ENCODE results near the gene TNS3. TPM values are rescaled to one million over a fixed set of nuclear protein-coding genes. Genes with fewer than 3 reads are reported as not detected.

Gene TNS3
- total and polyA plus RNA-seq, 9 of the 15 experiments (the other 6 are each of a cell fraction or from before 2014, with no cell fraction given): 0.20 TPM; not detected in 8

DNA sequence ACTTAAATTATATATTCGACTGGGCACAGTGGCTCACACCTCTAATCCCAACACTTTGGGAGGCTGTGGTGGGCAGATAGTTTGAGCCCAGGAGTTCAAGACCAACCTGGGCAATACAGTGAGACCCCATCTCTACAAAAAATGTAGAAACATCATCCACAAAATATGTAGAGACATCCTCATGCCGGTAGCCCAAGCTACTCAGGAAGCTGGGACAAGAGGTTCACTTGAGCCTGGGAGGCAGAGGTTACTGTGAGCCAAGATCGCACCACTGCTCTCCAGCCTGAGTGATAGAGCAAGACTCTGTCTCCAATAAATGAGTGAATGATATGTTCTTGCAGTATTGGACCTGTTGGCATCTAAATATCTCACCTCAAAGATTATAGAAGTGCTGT is 22.6 kb upstream of the TNS3 start:
- FAIRE-seq: no peak
- no peaks in the 10 kb centered on the region for H4K20me1 ChIP-seq (replicated peaks; ENCODE audit: control insufficient read depth, insufficient read depth, low read length)
- no peaks in the 10 kb centered on the region for H3K79me2 ChIP-seq (ENCODE audit: control insufficient read depth, insufficient read depth, low read length)
- H3K4me1 ChIP-seq (replicated peaks in 1 of 2; ENCODE audit: control insufficient read depth in 2 of 2, insufficient read depth in 2 of 2, low read length in 2 of 2): no peaks in the 10 kb centered on the region
- no peak for ATAC-seq
- in situ Hi-C loops (cut with MboI) (no loop called here), intact Hi-C loops (cut with micrococcal nuclease) (no loop called here)
- ChIA-PET POLR2A (no interaction called here), CTCF (ENCODE audit: low intra/inter-chr PET ratio) (no interaction called here)
- no peak overlapping the region for H3K4me2 ChIP-seq (ENCODE audit: insufficient read depth, low read length)
- no peak overlapping the region for H3K4me3 ChIP-seq
- DNase-seq (ENCODE audit: extremely low read depth in 1 of 4, low spot score in 3 of 4): no peak
- H3K27me3 ChIP-seq (ENCODE audit: control insufficient read depth in 2 of 2, insufficient read depth in 2 of 2, low read length in 2 of 2): peaks cover 0 to 24% of the 10 kb centered on the region in 2 experiments; a peak in 2 of 5 replicates
- H3K9me3 ChIP-seq (replicated peaks; ENCODE audit: control insufficient read depth, insufficient read depth, low read depth, low read length): no peaks in the 10 kb centered on the region
- H3K27ac ChIP-seq (ENCODE audit: extremely low read depth, low read depth, low read length): no peak overlapping the region
- no TSS peak for BruUV-seq (replicated peaks)
- no peaks in the 10 kb centered on the region for H3K9me1 ChIP-seq (ENCODE audit: control insufficient read depth, insufficient read depth, low read length)
- H2AFZ ChIP-seq (ENCODE audit: low read depth, low read length): no peak overlapping the region
- WGBS (ENCODE audit: insufficient coverage, low coverage, missing lambda C conversion rate): 0% methylated on average over 3 of the region's 3 CpGs
- TF ChIP-seq GABPB1 (CRISPR knock-in tag; IDR thresholded peaks at IDR 0.05) (no peak), POLR2AphosphoS2 (IDR thresholded peaks at IDR 0.05; ENCODE audit: low read length) (no peak), ZNF165 (CRISPR knock-in tag; IDR thresholded peaks at IDR 0.05; ENCODE audit: borderline replicate concordance) (no peak), BACH1 (tag; IDR thresholded peaks at IDR 0.05) (no peak), HDAC1 (IDR thresholded peaks at IDR 0.05) (no peak), ZNF143 (CRISPR knock-in tag; IDR thresholded peaks at IDR 0.05) (no peak), PHF21A (IDR thresholded peaks at IDR 0.05; ENCODE audit: borderline replicate concordance, low read depth) (no peak), FIP1L1 (IDR thresholded peaks at IDR 0.05; ENCODE audit: low read depth, low read length, poor library complexity, severe bottlenecking) (no peak), PCBP2 (IDR thresholded peaks at IDR 0.05; ENCODE audit: low read depth, low read length, poor library complexity, severe bottlenecking) (no peak), TSC22D4 (tag; IDR thresholded peaks at IDR 0.05) (no peak), FOXM1 (IDR thresholded peaks at IDR 0.05; ENCODE audit: low read depth) (no peak), FOXM1 (CRISPR knock-in tag; IDR thresholded peaks at IDR 0.05; ENCODE audit: low read depth) (no peak), NCOA6 (IDR thresholded peaks at IDR 0.05) (no peak), ESRRA (IDR thresholded peaks at IDR 0.05; ENCODE audit: borderline replicate concordance, low read depth) (no peak)
- TF ChIP-seq, protein P1, sequence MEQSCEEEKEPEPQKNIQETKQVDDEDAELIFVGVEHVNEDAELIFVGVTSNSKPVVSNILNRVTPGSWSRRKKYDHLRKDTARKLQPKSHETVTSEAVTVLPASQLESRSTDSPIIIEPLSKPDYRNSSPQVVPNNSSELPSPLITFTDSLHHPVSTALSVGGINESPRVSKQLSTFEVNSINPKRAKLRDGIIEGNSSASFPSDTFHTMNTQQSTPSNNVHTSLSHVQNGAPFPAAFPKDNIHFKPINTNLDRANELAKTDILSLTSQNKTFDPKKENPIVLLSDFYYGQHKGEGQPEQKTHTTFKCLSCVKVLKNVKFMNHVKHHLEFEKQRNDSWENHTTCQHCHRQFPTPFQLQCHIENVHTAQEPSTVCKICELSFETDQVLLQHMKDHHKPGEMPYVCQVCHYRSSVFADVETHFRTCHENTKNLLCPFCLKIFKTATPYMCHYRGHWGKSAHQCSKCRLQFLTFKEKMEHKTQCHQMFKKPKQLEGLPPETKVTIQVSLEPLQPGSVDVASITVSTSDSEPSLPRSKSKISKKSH (CRISPR knock-in tag; IDR thresholded peaks at IDR 0.05): no peak
- TF ChIP-seq, protein P2, sequence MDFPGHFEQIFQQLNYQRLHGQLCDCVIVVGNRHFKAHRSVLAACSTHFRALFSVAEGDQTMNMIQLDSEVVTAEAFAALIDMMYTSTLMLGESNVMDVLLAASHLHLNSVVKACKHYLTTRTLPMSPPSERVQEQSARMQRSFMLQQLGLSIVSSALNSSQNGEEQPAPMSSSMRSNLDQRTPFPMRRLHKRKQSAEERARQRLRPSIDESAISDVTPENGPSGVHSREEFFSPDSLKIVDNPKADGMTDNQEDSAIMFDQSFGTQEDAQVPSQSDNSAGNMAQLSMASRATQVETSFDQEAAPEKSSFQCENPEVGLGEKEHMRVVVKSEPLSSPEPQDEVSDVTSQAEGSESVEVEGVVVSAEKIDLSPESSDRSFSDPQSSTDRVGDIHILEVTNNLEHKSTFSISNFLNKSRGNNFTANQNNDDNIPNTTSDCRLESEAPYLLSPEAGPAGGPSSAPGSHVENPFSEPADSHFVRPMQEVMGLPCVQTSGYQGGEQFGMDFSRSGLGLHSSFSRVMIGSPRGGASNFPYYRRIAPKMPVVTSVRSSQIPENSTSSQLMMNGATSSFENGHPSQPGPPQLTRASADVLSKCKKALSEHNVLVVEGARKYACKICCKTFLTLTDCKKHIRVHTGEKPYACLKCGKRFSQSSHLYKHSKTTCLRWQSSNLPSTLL (IDR thresholded peaks at IDR 0.05): no peak
- no peak overlapping the region for H3K9ac ChIP-seq (ENCODE audit: insufficient read depth in 1 of 2, low read depth in 2 of 2, low read length in 2 of 2)
- no peaks in the 10 kb centered on the region for H3K36me3 ChIP-seq (ENCODE audit: control insufficient read depth, insufficient read depth, low read length)
